Right cardiac atrium (tissue), 5 donors: ENCODE measurements around the gene ZCCHC24. TPM values are rescaled to one million over a fixed set of nuclear protein-coding genes. Genes with fewer than 3 reads are reported as not detected.

Experiments
- ATAC-seq, 2 donors: fragments of 200-7000 bp; cut with Tn5 transposase; one replicate each; pipeline versions ENCODE4 v1.8.0 to v1.9.1; 2020; ENCODE audit warnings: moderate library complexity in 2 of 2, mild to moderate bottlenecking in 1 of 2
- DNase-seq, 3 donors: peaks; one replicate each; pipeline ENCODE4 v3.0.0-alpha.2; 2020
- H3K27ac ChIP-seq: one replicate; pipeline ENCODE4 v1.5.1; 2013; ENCODE audit warnings: mild to moderate bottlenecking, low read length, control low read depth, moderate library complexity
- H3K27me3 ChIP-seq: one replicate; pipeline ENCODE4 v1.6.1; 2013; ENCODE audit not compliant: control insufficient read depth, insufficient read depth
- H3K4me1 ChIP-seq: one replicate; pipeline ENCODE4 v1.6.1; 2013; ENCODE audit warnings: low read length; ENCODE audit not compliant: control insufficient read depth, insufficient read depth
- H3K4me3 ChIP-seq: one replicate; pipeline ENCODE4 v1.5.1; 2013; ENCODE audit warnings: low read length, control low read depth
- H3K9me3 ChIP-seq: one replicate; pipeline ENCODE4 v1.6.1; 2013; ENCODE audit warnings: low read length; ENCODE audit not compliant: control insufficient read depth
- WGBS: extraction: QIAGEN DNeasy Blood & Tissue Kit; methylation state at CpG from one replicate; pipeline ENCODE4 v1.1.7; 2013; 5-methylcytosine and 5-hydroxymethylcytosine counted together
- intact Hi-C, 4 donors: fragments of 100-400 bp; cut with DNase I; formaldehyde crosslinking; loops; one replicate each; pipeline versions ENCODE4 v1.11.0 to v1.14.0; 2022 to 2023
- polyA plus RNA-seq: library from polyadenylated mRNA; stranded (reverse); fragments of 200-250 nt; gene quantifications from one replicate; pipeline ENCODE4 v1.2.3, GENCODE V29; 2013
- total RNA-seq, 4 donors: library from RNA; stranded (reverse); fragmentation: NEBNext Ultra II Directional; extraction: Animal tissue kit (Norgen Biotek cat#: 25700); gene quantifications; one replicate each; pipeline ENCODE4 v1.2.1, GENCODE V29; 2021
- donor health status: healthy with polysubstance abuse.
- donor health status: DM: no; HTN: yes; CAD: no.
- donor health status: DM: no; HTN: no; CAD: no.
- donor health status: DM: no; HTN: yes; CAD: no; lungs with severe emphysema.
- donor health status: DM: yes; HTN: yes; CAD: no.

ZCCHC24 gene
- total and polyA plus RNA-seq, 5 donors: 31.3 to 75.3 (median 62.0) TPM

DNA sequence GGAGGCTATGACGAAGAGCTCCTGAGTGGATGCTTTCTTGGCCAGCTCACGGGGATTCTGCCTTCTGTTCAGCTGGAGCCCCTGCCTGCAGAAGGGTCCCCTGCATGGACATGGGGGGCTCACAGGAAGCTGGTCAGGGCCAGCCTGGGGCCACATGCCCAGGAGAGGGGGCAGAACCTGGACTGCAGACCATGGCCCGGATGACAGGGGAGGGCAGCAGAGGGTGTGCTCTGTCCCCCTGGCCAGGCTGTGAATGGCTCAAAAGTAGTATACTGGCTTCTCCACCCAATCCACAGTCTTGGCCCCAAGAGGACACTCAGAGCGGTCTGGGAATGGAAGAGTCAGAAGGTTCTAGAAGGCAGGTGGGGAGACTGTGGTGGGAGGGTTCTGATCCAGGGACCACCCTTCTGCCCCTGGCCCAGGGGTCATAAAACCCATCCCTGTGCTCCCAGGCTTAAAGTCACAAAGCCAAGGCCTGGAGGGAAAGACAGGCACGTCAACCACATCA, 57.9 kb downstream of the ZCCHC24 start:
- no peak overlapping the region for H3K27ac ChIP-seq
- no peaks in the 10 kb centered on the region for H3K9me3 ChIP-seq
- H3K4me3 ChIP-seq: no peak overlapping the region
- WGBS: 73% methylated on average over 5 of the region's 5 CpGs
- no peaks in the 10 kb centered on the region for H3K27me3 ChIP-seq
- DNase-seq: peak in 1 of 3 donors; percentile 16
- intact Hi-C loops: no loop called here
- no peak for ATAC-seq
- H3K4me1 ChIP-seq: peaks cover 16% of the 10 kb centered on the region

DNA sequence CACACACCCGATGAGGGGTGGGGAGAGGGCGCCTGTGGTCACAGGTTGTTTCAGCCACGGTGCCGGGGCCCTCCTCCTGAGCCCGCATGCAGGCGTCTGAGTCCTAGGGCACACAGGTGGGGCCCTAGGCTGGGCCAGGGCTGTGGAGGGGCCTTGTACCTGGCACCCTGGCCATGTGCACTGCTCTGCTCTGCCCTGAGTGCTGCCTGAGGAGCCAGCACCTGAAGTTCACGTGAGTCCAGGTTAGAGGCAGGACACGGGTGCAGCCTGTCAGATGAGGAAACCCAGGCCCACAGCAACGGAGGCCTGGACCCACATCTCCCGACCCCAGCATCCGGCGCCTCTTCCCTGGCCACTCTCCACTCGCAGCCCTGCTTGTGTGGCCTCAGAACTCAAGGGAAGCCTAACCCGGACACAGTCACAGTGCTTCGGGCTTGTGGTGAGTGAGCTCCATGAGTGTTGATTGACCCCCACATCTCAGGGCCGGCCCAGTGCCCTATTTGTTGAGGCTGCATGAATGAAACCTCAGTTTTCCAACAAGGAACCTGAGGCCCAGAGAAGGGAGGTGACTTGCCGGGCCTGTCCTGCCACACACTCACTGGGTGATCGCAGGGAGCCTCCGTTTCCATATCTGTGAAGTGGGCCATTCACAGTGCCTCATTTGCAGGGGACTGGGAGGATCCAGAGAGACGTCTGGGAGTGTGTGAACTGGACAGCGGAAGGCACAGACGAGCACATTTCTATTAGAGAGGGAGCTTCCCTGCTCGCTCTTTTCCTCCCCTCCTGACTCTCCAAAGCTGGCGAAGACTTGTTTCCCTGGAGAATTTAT, 58.6 kb downstream of the ZCCHC24 start:
- H3K27ac ChIP-seq: no peak overlapping the region
- no peaks in the 10 kb centered on the region for H3K9me3 ChIP-seq
- H3K4me1 ChIP-seq: peaks cover 13% of the 10 kb centered on the region
- no peaks in the 10 kb centered on the region for H3K27me3 ChIP-seq
- DNase-seq (peak in 1 of 3 donors; percentile 59), ATAC-seq (no peak)
- no peak overlapping the region for H3K4me3 ChIP-seq
- 75% methylated on average over 24 of the region's 24 CpGs for WGBS
- intact Hi-C loops: no loop called here

DNA sequence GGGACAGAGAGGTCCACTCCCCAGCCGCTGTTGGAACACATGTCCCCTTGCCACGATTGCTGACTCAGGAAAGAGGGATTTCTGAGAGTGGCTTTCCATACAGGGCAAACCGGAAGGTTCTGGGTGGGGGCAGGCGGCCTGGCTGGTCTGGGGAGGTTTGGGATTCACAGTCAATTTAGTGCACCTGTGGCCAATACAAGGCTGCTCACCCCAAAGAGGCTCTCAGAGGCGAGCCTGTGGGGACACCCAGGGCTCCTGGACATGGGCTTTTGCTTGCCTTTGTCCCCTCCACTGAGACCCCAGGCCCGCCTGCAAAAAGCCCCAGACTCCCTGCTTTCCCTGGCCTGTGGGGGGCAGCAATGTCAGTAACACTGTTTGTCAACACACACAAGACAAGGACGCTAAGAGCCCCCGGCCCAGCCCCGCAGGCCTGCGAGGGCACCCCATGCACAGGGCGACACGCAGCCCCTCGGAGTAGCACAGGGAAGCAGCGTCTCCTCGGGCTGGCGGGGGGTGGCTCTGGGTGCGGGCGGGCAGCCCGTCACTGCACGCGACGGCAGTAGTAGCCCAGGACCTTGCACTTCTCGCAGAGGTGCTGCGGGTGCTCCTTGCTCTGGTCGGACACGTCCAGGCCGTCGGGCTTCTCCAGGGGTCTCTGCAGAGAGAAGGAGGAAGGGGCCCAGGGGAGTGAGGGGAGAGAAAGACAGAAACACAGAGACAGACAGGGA, 59.5 kb downstream of the ZCCHC24 start:
- H3K4me1 ChIP-seq: peaks cover 20% of the 10 kb centered on the region
- peak in 1 of 3 donors; percentile 52 for DNase-seq
- no peaks in the 10 kb centered on the region for H3K27me3 ChIP-seq
- no peak for ATAC-seq
- no peak overlapping the region for H3K27ac ChIP-seq
- intact Hi-C loops: no loop called here
- WGBS: 87% methylated on average over 28 of the region's 28 CpGs
- no peak overlapping the region for H3K4me3 ChIP-seq
- H3K9me3 ChIP-seq: no peaks in the 10 kb centered on the region

DNA sequence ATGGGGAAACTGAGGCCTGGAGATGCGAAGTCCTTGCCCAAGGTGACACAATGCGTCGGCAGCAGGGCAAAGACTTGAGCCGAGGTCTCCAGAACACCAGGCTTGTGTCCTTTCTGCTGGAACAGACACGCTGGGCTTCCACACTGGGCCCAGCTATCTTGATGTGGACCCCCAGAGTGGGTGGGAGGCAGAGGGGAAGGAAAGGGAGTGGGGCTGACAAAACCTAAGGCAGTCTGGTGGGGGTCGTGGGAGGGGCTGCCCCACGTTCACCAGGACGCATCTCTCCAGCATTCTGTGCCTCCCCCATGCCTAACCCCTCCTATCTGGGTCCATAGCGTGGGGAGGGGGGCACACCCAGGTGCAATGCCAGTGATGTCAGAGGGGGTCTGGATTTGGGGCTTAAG, 60.0 kb downstream of the ZCCHC24 start:
- no peaks in the 10 kb centered on the region for H3K27me3 ChIP-seq
- peak in 1 of 3 donors; percentile 45 for DNase-seq
- intact Hi-C loops: no loop called here
- no peak overlapping the region for H3K4me3 ChIP-seq
- H3K9me3 ChIP-seq: no peaks in the 10 kb centered on the region
- WGBS: 90% methylated on average over 9 of the region's 9 CpGs
- ATAC-seq: no peak
- no peak overlapping the region for H3K27ac ChIP-seq
- H3K4me1 ChIP-seq: peaks cover 26% of the 10 kb centered on the region

DNA sequence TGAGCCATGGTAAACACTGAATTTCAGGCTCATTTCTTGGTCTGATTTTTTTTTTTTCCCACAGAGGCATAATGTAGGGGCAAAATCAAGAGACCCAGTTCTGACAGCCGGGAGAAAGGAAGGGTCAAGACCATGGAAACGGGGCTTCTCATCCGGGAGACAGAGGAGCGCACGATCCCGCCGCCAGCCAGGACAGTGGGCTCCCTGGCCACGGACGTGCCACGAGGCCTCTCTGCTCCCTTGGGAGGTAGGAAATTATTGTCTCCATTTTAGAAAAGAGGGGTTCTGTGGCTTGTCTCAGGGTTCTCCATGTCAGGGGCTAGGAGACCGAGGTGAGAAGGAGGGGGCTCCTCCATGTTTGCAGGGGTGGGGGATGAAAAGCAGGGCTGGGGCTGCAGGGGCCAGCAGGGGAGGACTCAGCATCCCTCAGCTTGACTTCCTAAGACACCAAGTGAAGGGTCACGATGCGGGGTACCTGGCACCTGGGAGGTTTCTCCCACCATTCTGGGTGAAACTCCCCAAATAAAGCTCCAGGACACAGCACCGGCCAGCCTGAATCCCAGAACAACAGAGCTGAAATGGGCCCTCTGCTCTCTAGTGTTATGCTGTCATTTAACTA, 60.5 kb downstream of the ZCCHC24 start:
- Histone ChIP-seq H3K4me1 (peaks cover 31% of the 10 kb centered on the region), H3K27me3 (no peaks in the 10 kb centered on the region), H3K27ac (no peak overlapping the region), H3K4me3 (no peak overlapping the region), H3K9me3 (no peaks in the 10 kb centered on the region)
- intact Hi-C loops: no loop called here
- ATAC-seq (no peak), DNase-seq (no peak)
- 89% methylated on average over 14 of the region's 14 CpGs for WGBS

DNA sequence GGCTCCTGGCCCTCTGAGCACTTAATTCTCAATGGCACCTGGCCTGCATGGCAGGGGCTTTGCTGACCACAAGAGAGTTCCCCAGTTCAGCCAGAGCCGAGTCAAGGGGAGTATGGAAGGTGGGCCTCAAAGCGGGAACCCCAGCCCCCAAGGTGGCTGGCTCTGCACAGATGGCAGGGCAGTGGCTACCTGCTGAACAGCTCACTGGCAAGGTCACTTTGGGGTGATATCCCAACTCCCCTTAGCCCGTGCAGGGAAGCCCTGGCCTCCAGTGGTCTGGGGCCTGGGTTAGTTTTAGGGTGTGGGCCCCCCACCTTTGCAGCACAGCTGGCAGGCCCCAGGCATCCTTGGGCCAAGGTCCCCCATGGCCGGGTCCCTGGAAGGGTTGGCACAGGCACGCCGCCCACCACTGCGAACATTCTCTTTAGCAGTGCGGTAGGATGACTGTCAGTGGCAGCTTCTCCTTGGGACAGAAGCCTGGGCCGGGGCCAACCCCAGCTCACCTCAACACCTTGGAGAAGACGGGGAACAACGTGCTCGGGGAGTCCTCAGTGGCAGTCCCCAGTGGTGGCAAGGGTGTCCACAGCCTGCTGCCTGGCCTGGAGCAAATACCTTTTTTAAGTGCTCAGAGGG, 61.3 kb downstream of the ZCCHC24 start:
- ATAC-seq (no peak), DNase-seq (peak in 2 of 3 donors; percentile 23 to 71)
- WGBS: 74% methylated on average over 12 of the region's 12 CpGs
- H3K27ac ChIP-seq: no peak overlapping the region
- no peaks in the 10 kb centered on the region for H3K27me3 ChIP-seq
- H3K4me1 ChIP-seq: peaks cover 37% of the 10 kb centered on the region
- H3K4me3 ChIP-seq: no peak overlapping the region
- H3K9me3 ChIP-seq: no peaks in the 10 kb centered on the region
- intact Hi-C loops: no loop called here

DNA sequence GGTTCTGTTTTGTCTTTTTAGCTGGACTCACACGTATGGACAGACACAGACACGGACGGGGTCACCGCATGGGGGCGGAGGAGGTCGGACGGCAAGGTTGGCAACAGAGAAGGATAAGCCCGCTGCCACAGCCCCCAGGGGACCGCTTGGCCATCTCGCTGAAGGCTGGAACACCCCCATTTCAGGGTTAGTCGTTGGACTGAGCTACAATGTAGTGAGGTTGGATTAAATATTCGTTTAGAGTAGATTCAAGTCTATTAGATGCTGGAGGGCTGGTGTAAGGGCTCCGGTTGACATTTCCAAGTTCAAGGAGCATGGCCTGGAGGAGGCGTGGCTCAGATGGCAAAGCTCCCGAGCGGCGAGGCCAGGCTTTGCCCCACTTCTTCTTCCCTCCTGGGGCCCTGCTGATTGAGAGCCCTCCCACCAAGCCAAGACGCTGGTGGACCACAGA, 62.9 kb downstream of the ZCCHC24 start:
- H3K4me1 ChIP-seq: peaks cover 30% of the 10 kb centered on the region
- intact Hi-C loops: no loop called here

DNA sequence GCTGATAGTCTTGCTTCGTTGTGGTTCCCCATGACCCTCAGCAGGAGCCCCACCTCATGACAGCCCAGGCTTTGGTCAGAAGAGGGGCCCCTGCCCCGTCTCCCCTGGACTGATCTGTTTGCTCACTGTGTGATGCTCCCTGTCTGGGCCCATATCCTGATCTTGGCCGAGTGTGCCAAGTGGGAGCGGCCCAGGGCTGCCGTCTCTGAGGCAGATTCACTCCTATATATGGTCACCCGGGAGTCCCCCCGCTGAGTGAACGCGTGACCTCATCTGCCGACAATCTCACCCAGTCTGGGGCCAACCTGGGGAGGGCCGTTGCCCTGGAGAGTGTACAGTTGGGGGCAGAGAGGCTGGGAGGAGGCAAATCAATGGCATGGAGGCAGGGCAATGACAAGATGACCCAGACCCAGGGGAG, 63.6 kb downstream of the ZCCHC24 start:
- intact Hi-C loops: no loop called here
- WGBS: 25% methylated on average over 11 of the region's 11 CpGs
- Histone ChIP-seq H3K4me3 (no peak overlapping the region), H3K4me1 (peaks cover 30% of the 10 kb centered on the region), H3K27me3 (no peaks in the 10 kb centered on the region), H3K27ac (peak overlapping the region; percentile 44), H3K9me3 (no peaks in the 10 kb centered on the region)
- DNase-seq (peak; percentile 81 to 88 (median 87)), ATAC-seq (peak; percentile 72 to 73)

More for the DNA sequence above, 62.9 kb downstream of the ZCCHC24 start:
- H3K27ac ChIP-seq: peak overlapping the region; percentile 6
- WGBS: 58% methylated on average over 18 of the region's 18 CpGs
- H3K9me3 ChIP-seq: no peaks in the 10 kb centered on the region
- ATAC-seq: no peak
- H3K4me3 ChIP-seq: no peak overlapping the region
- H3K27me3 ChIP-seq: no peaks in the 10 kb centered on the region
- DNase-seq: peak; percentile 29 to 73 (median 62)

DNA sequence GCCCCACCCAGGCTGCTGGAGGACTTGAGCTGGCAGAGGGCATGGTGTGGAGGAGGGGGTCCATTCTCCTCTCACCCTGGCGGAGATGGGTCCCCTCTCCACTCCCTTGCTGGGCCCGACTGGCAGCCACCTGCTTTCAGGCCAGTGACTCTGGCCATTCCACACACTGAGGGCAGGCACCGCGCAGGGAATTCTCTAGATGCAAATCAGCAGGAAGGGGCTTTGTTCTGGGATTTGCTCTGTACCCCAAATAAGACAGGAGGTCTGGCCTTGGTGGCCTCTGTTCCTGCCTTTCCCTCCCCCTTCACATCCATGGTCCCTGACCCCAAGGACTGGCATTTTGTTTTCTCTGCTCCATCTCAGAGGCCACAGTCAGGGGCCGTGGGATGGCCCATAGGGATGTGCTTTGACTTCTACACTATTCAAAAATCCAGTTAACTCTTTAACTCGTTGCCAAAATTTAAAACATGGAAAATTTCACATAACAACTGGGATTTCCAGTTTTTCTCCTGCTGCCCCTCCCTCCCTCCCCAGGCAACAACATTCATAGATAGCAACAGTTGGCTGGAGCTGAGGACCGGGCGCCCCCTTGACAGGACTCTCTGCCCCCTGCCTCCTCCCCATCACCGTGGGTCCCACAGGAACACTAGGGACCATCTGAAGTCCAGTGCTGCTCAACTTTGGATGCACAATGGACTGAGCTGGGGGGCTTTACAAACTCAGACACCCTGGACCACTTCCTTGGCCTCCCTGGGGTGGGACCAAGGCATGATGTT, 64.3 kb downstream of the ZCCHC24 start:
- Histone ChIP-seq H3K27me3 (no peaks in the 10 kb centered on the region), H3K9me3 (no peaks in the 10 kb centered on the region), H3K27ac (peak overlapping the region; percentile 71), H3K4me1 (peaks cover 30% of the 10 kb centered on the region), H3K4me3 (no peak overlapping the region)
- ATAC-seq (peak in 1 of 2 donors; percentile 12), DNase-seq (peak; percentile 15 to 71 (median 59))
- intact Hi-C loops: no loop called here
- WGBS: 48% methylated on average over 9 of the region's 9 CpGs
